Measurements from ENCODE around the gene PITPNM1. TPM values are rescaled to one million over a fixed set of nuclear protein-coding genes. Genes with fewer than 3 reads are reported as not detected.

Gene PITPNM1
- total RNA-seq, 2 donors from 2014 or later, result 8.6 to 24.4 TPM

DNA sequence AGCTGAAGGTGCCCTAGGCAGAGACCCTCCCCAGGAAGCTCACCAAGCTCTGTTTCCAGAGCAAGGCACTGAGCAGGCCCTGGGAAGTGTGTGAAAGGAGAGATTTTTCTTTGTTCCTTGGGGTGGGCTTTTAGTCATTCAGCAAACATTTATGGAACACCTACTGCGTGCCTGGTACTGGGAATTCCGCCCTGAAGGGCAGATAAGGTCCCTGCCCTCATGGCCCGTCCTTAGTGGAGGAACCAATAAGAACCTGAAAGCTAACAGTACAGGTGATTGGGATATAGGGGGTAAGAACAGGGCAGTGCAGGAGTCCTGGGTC, 40.0 kb downstream of the PITPNM1 start:
- TF ChIP-seq, protein P1, sequence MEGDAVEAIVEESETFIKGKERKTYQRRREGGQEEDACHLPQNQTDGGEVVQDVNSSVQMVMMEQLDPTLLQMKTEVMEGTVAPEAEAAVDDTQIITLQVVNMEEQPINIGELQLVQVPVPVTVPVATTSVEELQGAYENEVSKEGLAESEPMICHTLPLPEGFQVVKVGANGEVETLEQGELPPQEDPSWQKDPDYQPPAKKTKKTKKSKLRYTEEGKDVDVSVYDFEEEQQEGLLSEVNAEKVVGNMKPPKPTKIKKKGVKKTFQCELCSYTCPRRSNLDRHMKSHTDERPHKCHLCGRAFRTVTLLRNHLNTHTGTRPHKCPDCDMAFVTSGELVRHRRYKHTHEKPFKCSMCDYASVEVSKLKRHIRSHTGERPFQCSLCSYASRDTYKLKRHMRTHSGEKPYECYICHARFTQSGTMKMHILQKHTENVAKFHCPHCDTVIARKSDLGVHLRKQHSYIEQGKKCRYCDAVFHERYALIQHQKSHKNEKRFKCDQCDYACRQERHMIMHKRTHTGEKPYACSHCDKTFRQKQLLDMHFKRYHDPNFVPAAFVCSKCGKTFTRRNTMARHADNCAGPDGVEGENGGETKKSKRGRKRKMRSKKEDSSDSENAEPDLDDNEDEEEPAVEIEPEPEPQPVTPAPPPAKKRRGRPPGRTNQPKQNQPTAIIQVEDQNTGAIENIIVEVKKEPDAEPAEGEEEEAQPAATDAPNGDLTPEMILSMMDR (IDR thresholded peaks at IDR 0.05), result no peak
- TF ChIP-seq POLR2A (IDR thresholded peaks at IDR 0.05), result no peak
- peak overlapping the region; percentile 68 to 93 (median 82) for H3K27ac ChIP-seq
- ATAC-seq, result no peak
- H3K36me3 ChIP-seq (replicated peaks in 1 of 2; ENCODE audit: insufficient read depth in 1 of 2, low read depth in 2 of 2), result no peaks in the 10 kb centered on the region
- no peaks in the 10 kb centered on the region for H3K9me3 ChIP-seq
- no peaks in the 10 kb centered on the region for H3K27me3 ChIP-seq
- intact Hi-C loops (cut with DNase I), result no loop called here
- peak overlapping the region; percentile 1 to 21 for H3K4me3 ChIP-seq
- no peak for DNase-seq
- peaks cover 57% of the 10 kb centered on the region for H3K4me1 ChIP-seq
- 0 to 24% methylated on average over 3 of the region's 3 CpGs for WGBS, 2 donors

DNA sequence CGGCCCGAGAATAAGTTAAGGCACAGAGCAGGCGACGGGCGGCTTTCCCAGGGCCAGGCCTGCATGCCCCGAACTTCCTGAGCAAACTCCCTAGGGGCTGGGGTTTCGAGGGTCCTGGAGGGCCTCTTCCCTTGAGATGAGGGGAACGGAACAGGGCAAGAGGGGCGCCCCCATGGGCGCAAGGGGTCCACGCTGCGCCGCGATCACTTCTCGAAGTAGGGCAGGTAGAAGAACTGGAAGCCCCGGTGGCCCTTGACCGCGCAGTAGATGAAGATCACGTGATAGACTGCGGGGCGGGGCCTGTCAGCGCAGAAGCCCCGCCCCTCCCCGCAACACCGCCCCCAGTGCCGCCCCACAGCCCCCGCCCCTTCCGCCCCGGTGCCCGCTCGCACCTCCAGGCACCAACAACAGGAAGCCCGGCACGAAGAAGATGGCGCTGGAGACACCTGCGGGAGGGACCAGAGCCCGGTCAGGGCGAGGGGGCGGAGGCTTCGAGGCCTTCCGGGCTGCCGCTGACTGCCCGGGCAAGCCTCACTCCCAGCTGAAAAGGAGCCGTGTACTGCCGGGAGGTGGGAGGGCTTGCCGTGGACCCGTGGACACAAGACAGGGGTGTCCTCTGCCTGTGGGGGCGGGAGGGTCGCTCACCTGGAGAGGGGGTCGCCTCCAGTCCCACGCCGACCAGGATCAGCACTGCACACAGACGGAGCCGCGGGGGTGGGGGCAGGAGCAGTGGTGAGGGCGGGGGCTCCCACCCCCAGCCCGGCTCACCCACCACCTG, 40.6 kb downstream of the PITPNM1 start:
- intact Hi-C loops (cut with DNase I), result no loop called here
- WGBS, 2 donors, result 0 to 13% methylated on average over 6 to 52 of the region's 56 CpGs
- ATAC-seq, result peak; percentile 74
- peak; percentile 93 to 95 (median 94) for DNase-seq
- Histone ChIP-seq H3K9me3 (no peaks in the 10 kb centered on the region), H3K27ac (peak overlapping the region; percentile 68 to 93 (median 82)), H3K4me1 (peaks cover 53% of the 10 kb centered on the region), H3K36me3 (replicated peaks in 1 of 2; ENCODE audit: insufficient read depth in 1 of 2, low read depth in 2 of 2) (no peaks in the 10 kb centered on the region), H3K4me3 (peak overlapping the region; percentile 1 to 21), H3K27me3 (no peaks in the 10 kb centered on the region)
- TF ChIP-seq, protein P1 (IDR thresholded peaks at IDR 0.05), result no peak
- peak; percentile 53 to 86 (median 83) for TF ChIP-seq POLR2A (IDR thresholded peaks at IDR 0.05)

DNA sequence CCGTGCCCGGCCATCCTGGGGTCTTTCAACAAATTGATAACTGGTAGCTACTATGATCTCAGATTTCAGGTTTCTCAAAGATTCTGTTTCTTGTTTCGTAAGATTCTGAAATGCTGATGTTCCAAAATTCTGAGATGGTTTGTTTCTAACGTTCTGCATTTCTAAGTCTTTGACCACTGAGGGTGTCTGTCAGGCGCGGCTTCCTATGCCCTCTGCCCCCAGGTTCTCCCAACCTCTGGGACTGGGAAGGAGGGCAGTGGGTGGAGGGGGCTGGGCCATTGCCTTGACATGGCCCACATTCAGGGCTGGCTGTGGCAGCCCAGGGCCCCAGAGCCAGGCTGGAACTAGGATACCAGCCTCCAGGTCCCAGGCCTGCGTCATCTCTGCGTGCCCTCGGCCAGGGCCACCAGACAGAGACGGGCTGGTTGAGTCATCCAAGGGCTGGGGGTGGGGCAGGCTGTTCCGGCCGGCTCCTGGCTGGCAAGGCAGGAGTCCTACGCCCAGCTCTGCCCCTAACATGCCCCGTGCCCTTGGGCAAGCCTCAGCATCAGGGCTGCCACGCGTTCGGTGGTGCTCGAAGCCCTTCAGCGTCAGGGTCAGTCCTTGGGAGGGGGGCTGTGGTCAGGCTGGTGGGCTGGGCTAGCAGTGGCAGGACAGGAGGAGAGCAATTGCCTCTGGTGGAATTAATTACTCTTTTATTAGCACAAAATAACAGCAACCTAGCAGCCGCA, 41.3 kb downstream of the PITPNM1 start:
- intact Hi-C loops (cut with DNase I), result no loop called here

DNA sequence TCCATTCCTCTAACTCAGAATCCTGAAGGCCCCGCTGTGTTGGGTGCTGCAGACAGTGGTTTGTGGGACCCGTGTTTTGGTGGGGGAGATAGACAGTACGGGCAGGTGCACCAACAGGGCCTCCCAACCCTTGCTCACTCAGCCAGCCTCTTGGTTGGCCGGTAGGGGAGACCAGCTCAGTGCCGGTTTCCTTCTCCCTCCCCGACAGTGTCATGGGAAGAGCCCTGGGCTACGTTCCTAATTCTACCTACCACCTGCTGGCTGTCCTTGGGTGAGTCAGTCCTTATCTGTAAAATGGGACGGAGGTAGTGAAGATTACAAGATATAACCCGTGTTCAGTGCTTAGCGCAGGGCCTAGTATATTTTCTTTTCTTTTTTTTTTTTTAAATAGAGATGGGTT, 42.0 kb downstream of the PITPNM1 start:
- peaks cover 47% of the 10 kb centered on the region for H3K4me1 ChIP-seq
- no peak for TF ChIP-seq POLR2A (IDR thresholded peaks at IDR 0.05)
- H3K4me3 ChIP-seq, result no peak overlapping the region
- intact Hi-C loops (cut with DNase I), result no loop called here
- DNase-seq, result no peak
- WGBS, 2 donors, result 69 to 70% methylated on average over 7 to 10 of the region's 10 CpGs
- no peaks in the 10 kb centered on the region for H3K36me3 ChIP-seq (replicated peaks in 1 of 2; ENCODE audit: insufficient read depth in 1 of 2, low read depth in 2 of 2)
- H3K9me3 ChIP-seq, result no peaks in the 10 kb centered on the region
- no peak for ATAC-seq
- no peaks in the 10 kb centered on the region for H3K27me3 ChIP-seq
- no peak overlapping the region for H3K27ac ChIP-seq

More for the DNA sequence above, 41.3 kb downstream of the PITPNM1 start:
- peak overlapping the region; percentile 68 to 93 (median 82) for H3K27ac ChIP-seq
- H3K4me3 ChIP-seq, result no peak overlapping the region
- H3K4me1 ChIP-seq, result peaks cover 50% of the 10 kb centered on the region
- 80 to 95% methylated on average over 6 to 20 of the region's 20 CpGs for WGBS, 2 donors
- DNase-seq (peak; percentile 37 to 82 (median 60)), ATAC-seq (no peak)
- no peaks in the 10 kb centered on the region for H3K27me3 ChIP-seq
- H3K36me3 ChIP-seq (replicated peaks in 1 of 2; ENCODE audit: insufficient read depth in 1 of 2, low read depth in 2 of 2), result no peaks in the 10 kb centered on the region
- TF ChIP-seq POLR2A (IDR thresholded peaks at IDR 0.05), result no peak
- TF ChIP-seq, protein P1 (IDR thresholded peaks at IDR 0.05), result no peak
- no peaks in the 10 kb centered on the region for H3K9me3 ChIP-seq

DNA sequence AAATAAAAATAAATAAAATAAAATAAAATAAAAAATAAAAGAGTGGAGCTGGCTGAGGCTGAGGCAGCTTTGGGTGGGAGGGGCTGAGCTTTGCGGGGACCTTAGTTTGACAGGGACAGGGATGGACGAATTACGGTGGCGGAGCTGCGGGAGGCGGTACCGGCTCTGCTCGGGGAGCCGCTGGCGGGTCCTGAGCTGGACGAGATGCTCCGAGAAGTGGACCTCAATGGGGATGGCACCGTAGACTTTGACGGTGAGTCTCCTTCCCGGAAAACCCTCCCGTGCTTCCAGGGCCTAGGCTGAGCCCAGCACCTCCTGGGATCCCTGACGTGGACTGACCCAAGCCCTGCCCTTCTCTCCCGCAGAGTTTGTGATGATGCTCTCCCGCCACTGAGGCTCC, 46.9 kb downstream of the PITPNM1 start:
- no peak overlapping the region for H3K27ac ChIP-seq
- no peaks in the 10 kb centered on the region for H3K9me3 ChIP-seq
- intact Hi-C loops (cut with DNase I), result no loop called here
- H3K27me3 ChIP-seq, result no peaks in the 10 kb centered on the region
- H3K36me3 ChIP-seq (replicated peaks in 1 of 2; ENCODE audit: insufficient read depth in 1 of 2, low read depth in 2 of 2), result no peaks in the 10 kb centered on the region
- 85 to 86% methylated on average over 19 of the region's 19 CpGs for WGBS, 2 donors
- H3K4me3 ChIP-seq, result no peak overlapping the region
- ATAC-seq (no peak), DNase-seq (no peak)
- H3K4me1 ChIP-seq, result peaks cover 1% of the 10 kb centered on the region
- TF ChIP-seq, protein P1 (IDR thresholded peaks at IDR 0.05), result no peak
- no peak for TF ChIP-seq POLR2A (IDR thresholded peaks at IDR 0.05)

All from body of pancreas (tissue), 4 donors.